Activated T-cell treated with anti-CD3 and anti-CD28 coated beads, Interleukin-2, amount 50 U/mL, for 24 hours (primary cell): ENCODE results near the gene UBE2V1.
"Not testable (repeated sequence)": the region's sequence is repeated elsewhere in the genome, so short reads cannot be mapped to it uniquely, and the experiment has no call there.

Experiments
- DNase-seq: peaks from one replicate; pipeline ENCODE4 v3.0.0-alpha.2; 2020
- H3K27ac Mint-ChIP-seq: 2 replicates; pipeline ENCODE4 v1.8.0; 2020; ENCODE audit warnings: mild to moderate bottlenecking, mixed read lengths
- H3K27me3 Mint-ChIP-seq: 2 replicates; pipeline ENCODE4 v1.8.0; 2020; ENCODE audit warnings: mixed read lengths
- H3K36me3 Mint-ChIP-seq: 2 replicates; pipeline ENCODE4 v1.8.0; 2020; ENCODE audit warnings: low read depth, mixed read lengths
- H3K4me1 Mint-ChIP-seq: 2 replicates; pipeline ENCODE4 v1.8.0; 2020; ENCODE audit warnings: low read depth, mixed read lengths
- H3K4me3 Mint-ChIP-seq: 2 replicates; pipeline ENCODE4 v1.8.0; 2020; ENCODE audit warnings: mild to moderate bottlenecking, moderate library complexity, mixed read lengths
- H3K9me3 Mint-ChIP-seq: 2 replicates; pipeline ENCODE4 v1.8.0; 2020; ENCODE audit warnings: mixed read lengths

The UBE2V1 gene

GRCh38 chr20:50141811-50142561 is 29.0 kb upstream of the UBE2V1 start:
- Mint-ChIP-seq H3K4me1 (peaks cover 53% of the 10 kb centered on the region), H3K4me3 (no peak overlapping the region), H3K36me3 (peaks cover 76% of the 10 kb centered on the region), H3K27ac (peak overlapping the region; percentile 6), H3K27me3 (no peaks in the 10 kb centered on the region), H3K9me3 (no peaks in the 10 kb centered on the region)
- no peak for DNase-seq

DNA sequence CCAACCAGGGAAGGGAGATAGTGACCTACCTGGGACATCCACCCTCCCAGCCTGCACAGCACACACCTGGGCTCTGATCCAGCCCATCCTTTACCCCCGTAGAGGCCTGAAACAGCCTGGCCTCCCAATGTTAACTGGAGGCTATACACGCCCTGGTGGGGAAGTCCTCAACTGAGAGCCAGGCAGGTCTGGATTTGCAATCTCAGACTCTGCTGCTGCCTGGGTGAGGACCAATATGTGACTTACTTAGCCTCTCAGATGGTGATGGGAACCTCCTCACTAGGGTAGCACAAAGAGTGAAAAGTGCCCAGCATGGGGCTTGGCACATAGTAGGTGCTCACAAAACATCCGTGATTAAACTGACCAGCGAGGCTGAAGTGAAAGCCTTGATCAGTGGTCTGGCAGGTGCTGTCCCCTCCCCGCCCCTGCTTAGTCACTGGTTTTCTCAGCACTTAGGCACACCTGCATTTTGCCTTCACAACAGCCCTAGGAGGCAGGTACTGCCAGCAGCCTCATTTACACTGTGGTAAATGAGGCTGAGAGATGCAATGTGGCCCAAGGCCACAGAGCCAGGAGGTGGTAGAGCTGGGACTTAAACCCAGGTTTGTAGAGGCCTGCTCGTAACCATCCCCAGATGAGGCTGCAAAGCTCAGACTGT is 28.2 kb upstream of the UBE2V1 start:
- no peak overlapping the region for H3K27ac Mint-ChIP-seq
- no peaks in the 10 kb centered on the region for H3K27me3 Mint-ChIP-seq

DNA sequence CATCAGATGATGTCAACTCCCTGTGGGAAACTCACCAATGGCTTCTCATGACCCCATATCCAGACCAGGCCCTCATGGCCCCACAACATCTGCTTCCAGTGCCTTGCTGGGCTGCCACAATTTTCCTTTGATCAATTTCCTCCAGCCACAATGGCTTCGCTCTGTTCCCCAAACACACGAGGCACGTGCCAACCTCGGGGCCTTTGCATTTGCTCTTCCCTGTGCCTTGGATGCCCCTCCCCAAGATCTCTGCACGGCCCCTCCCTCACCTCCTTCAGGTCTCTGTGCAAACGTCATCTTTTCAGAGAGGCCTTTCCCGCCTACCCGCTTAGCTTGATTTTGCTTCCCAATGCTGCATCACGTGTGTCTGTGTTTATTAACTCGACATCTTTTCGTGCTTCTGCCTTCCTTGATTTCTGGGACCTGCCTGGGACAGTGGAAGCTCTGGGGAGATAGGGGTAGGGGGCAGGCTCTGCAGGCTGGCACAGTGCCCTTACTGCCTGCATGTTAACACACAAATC is 27.4 kb upstream of the UBE2V1 start:
- Mint-ChIP-seq H3K27ac (no peak overlapping the region), H3K4me1 (peaks cover 47% of the 10 kb centered on the region), H3K36me3 (peaks cover 75% of the 10 kb centered on the region), H3K27me3 (no peaks in the 10 kb centered on the region), H3K9me3 (no peaks in the 10 kb centered on the region), H3K4me3 (no peak overlapping the region)
- no peak for DNase-seq

More for the DNA sequence above, 28.2 kb upstream of the UBE2V1 start:
- Mint-ChIP-seq H3K4me3 (no peak overlapping the region), H3K4me1 (peaks cover 51% of the 10 kb centered on the region), H3K36me3 (peaks cover 74% of the 10 kb centered on the region), H3K9me3 (no peaks in the 10 kb centered on the region)
- DNase-seq = no peak

DNA sequence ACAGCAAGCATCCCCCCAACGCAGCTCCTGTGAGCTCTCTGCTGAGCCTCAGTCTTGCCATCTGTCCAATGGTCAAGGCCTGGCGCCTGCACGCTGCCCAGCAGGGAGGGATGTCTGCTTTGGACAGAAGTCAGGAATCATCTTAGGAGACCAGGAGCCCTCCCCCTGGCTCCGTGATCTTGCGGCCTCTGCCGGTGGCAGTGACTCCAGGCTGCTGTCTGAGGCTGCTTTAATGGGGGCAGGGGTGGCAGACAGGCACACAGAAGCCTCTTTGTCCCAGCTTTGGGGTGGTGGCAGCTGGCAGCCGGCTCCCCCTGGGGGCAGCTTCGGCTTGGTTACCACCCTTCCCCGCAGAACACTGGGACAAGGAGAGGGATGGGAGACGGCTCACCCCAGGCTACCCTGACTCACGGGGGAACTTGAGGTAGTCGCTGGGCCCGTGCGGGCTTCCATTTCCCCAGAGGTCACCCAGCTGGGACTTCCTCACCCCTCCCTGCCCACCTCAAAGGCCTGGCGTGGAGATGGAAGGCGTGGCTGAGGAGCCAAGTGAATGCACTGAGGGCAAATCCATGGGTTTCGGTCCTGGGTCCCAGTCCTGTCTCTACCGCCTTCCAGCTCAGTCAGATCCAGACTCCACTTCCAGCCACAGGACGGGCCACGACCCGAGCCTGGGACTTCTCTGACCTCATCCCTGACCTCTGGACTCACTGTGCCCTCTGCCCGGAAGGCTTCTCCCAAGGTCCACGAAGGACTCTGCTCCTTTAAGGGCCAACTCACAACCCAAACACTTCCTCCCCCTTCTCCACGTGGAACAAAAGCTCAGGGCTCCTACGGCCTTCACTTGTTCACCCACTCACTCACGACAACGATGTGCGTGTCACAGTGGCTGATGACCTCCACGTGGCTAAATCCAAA is 25.8 kb upstream of the UBE2V1 start:
- peaks cover 85% of the 10 kb centered on the region for H3K36me3 Mint-ChIP-seq
- H3K9me3 Mint-ChIP-seq = no peaks in the 10 kb centered on the region
- H3K4me3 Mint-ChIP-seq = no peak overlapping the region
- no peaks in the 10 kb centered on the region for H3K27me3 Mint-ChIP-seq
- peak overlapping the region; percentile 88 for H3K27ac Mint-ChIP-seq
- H3K4me1 Mint-ChIP-seq = peaks cover 44% of the 10 kb centered on the region
- DNase-seq = no peak

DNA sequence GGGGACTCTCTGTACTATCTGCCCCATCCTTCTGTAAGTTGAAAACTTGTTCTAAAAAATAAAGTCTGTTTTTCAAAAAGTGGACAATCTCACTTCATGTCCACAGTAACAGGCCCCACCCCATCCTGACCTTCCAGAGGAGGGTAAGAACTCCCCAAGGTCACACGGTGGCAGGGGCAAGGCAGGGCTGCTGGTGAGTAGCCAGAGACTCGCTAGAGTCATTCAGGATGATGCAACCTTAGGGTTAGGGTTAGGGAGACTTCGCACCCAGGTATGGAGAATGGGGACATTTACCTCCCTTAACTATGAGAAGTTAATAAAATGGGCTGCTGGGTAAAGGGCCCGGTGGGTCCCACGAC is 25.1 kb upstream of the UBE2V1 start:
- no peaks in the 10 kb centered on the region for H3K27me3 Mint-ChIP-seq
- H3K27ac Mint-ChIP-seq = peak overlapping the region; percentile 88
- H3K4me1 Mint-ChIP-seq = peaks cover 41% of the 10 kb centered on the region
- peaks cover 85% of the 10 kb centered on the region for H3K36me3 Mint-ChIP-seq
- H3K4me3 Mint-ChIP-seq = no peak overlapping the region
- no peaks in the 10 kb centered on the region for H3K9me3 Mint-ChIP-seq
- DNase-seq = no peak

DNA sequence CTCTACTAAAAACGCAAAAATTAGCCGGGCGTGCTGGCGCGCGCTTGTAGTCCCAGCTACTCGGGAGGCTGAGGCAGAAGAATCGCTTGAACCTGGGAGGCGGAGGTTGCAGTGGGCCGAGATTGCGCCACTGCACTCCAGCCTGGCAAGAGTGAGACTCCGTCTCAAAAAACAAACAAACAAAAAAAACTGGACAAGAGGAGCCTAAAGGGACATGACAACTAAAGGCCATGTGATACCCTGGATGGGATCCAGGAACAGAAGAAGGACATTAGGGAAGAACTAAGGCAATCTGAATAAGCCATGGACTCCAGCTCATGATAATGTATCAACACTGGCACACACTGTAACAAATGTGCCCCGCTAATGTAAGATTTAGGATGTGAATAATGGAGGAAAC is 24.8 kb upstream of the UBE2V1 start:
- H3K4me3 Mint-ChIP-seq, DNase-seq, H3K9me3 Mint-ChIP-seq, H3K27me3 Mint-ChIP-seq: not testable (repeated sequence)
- Mint-ChIP-seq H3K36me3 (peaks cover 85% of the 10 kb centered on the region), H3K4me1 (peaks cover 37% of the 10 kb centered on the region), H3K27ac (peak overlapping the region; percentile 88)

- peaks cover 34% of the 10 kb centered on the region for H3K4me1 Mint-ChIP-seq
- no peaks in the 10 kb centered on the region for H3K27me3 Mint-ChIP-seq
- H3K9me3 Mint-ChIP-seq = no peaks in the 10 kb centered on the region
- no peak overlapping the region for H3K4me3 Mint-ChIP-seq
- H3K36me3 Mint-ChIP-seq = peaks cover 85% of the 10 kb centered on the region
- DNase-seq = no peak
- peak overlapping the region; percentile 88 for H3K27ac Mint-ChIP-seq
Observed at GRCh38 chr20:50136822-50137599, 24.1 kb upstream of the UBE2V1 start.

GRCh38 chr20:50135157-50135556 is 22.2 kb upstream of the UBE2V1 start:
- H3K9me3 Mint-ChIP-seq, H3K27me3 Mint-ChIP-seq, H3K4me3 Mint-ChIP-seq, H3K27ac Mint-ChIP-seq, DNase-seq: not testable (repeated sequence)
- Mint-ChIP-seq H3K36me3 (peaks cover 83% of the 10 kb centered on the region), H3K4me1 (peaks cover 28% of the 10 kb centered on the region)

GRCh38 chr20:50133474-50134217 is 20.7 kb upstream of the UBE2V1 start:
- Mint-ChIP-seq H3K27me3 (no peaks in the 10 kb centered on the region), H3K36me3 (peaks cover 85% of the 10 kb centered on the region), H3K27ac (no peak overlapping the region), H3K4me1 (peaks cover 20% of the 10 kb centered on the region), H3K9me3 (no peaks in the 10 kb centered on the region), H3K4me3 (no peak overlapping the region)
- DNase-seq = no peak

- Mint-ChIP-seq H3K27ac (no peak overlapping the region), H3K4me3 (no peak overlapping the region), H3K4me1 (peaks cover 19% of the 10 kb centered on the region), H3K36me3 (peaks cover 86% of the 10 kb centered on the region), H3K27me3 (no peaks in the 10 kb centered on the region), H3K9me3 (no peaks in the 10 kb centered on the region)
- DNase-seq = no peak
Observed at GRCh38 chr20:50133041-50133440, 20.1 kb upstream of the UBE2V1 start.

GRCh38 chr20:50130995-50131394 is 18.0 kb upstream of the UBE2V1 start:
- Mint-ChIP-seq H3K27me3 (no peaks in the 10 kb centered on the region), H3K9me3 (no peaks in the 10 kb centered on the region), H3K27ac (no peak overlapping the region), H3K4me1 (peaks cover under 1% of the 10 kb centered on the region), H3K36me3 (peaks cover 90% of the 10 kb centered on the region), H3K4me3 (no peak overlapping the region)
- DNase-seq = no peak

DNA sequence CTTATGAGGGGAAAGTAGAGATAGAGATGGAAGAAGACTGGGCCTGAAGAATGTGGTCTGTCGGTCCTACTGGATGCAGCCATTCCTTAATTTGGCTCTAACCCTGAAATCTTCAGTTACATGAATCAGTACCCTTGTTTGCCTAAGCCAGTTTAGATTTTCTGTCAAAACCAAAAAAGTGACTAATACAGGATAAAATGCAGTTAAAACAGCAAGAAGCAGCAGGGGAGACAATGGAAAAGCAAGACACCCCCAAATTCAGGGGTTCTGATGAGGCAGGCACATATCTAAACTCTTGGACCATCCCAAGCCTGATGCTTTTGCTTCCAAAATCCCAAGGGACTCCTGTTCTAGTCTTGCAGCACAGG is 17.4 kb upstream of the UBE2V1 start:
- peaks cover 91% of the 10 kb centered on the region for H3K36me3 Mint-ChIP-seq
- no peaks in the 10 kb centered on the region for H3K27me3 Mint-ChIP-seq
- no peaks in the 10 kb centered on the region for H3K9me3 Mint-ChIP-seq
- H3K4me3 Mint-ChIP-seq = no peak overlapping the region
- no peaks in the 10 kb centered on the region for H3K4me1 Mint-ChIP-seq
- DNase-seq = no peak
- peak overlapping the region; percentile 35 for H3K27ac Mint-ChIP-seq

GRCh38 chr20:50129662-50130355 is 16.9 kb upstream of the UBE2V1 start:
- no peak for DNase-seq
- Mint-ChIP-seq H3K27me3 (no peaks in the 10 kb centered on the region), H3K4me3 (no peak overlapping the region), H3K36me3 (peaks cover 93% of the 10 kb centered on the region), H3K9me3 (no peaks in the 10 kb centered on the region), H3K27ac (peak overlapping the region; percentile 35), H3K4me1 (no peaks in the 10 kb centered on the region)
